22Rv1 (cell line): Measurements from ENCODE around the gene OR2AT4.

Source experiments
- ZFX ChIP-seq: fragments of 450-650 bp; IDR thresholded peaks from 2 replicates; pipeline ENCODE4 v1.6.1; 2017; ENCODE audit warnings: antibody characterized with exemption, borderline replicate concordance
- TF ChIP-seq, protein P1 (sequence below): fragments of 450-650 bp; IDR thresholded peaks from 2 replicates; pipeline ENCODE4 v1.5.1; 2017; ENCODE audit warnings: mild to moderate bottlenecking

DNA sequence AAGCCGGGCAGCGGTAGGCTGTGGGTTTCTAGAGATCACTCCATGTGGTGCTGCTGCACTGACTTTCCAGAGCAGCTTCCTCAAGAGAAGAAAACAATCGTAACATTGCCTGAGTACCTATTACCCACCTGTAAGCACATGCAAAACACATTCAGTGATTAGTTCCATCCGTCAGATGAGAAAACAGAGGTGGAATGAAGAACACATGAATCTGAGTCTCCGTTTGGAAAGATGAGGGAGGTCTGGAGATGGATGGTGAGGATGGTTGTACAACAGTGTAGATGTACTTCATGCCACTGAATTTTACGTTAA is 46.7 kb upstream of the OR2AT4 start:
- TF ChIP-seq, protein P1, sequence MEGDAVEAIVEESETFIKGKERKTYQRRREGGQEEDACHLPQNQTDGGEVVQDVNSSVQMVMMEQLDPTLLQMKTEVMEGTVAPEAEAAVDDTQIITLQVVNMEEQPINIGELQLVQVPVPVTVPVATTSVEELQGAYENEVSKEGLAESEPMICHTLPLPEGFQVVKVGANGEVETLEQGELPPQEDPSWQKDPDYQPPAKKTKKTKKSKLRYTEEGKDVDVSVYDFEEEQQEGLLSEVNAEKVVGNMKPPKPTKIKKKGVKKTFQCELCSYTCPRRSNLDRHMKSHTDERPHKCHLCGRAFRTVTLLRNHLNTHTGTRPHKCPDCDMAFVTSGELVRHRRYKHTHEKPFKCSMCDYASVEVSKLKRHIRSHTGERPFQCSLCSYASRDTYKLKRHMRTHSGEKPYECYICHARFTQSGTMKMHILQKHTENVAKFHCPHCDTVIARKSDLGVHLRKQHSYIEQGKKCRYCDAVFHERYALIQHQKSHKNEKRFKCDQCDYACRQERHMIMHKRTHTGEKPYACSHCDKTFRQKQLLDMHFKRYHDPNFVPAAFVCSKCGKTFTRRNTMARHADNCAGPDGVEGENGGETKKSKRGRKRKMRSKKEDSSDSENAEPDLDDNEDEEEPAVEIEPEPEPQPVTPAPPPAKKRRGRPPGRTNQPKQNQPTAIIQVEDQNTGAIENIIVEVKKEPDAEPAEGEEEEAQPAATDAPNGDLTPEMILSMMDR, result no peak
- TF ChIP-seq ZFX, result no peak
